ENCODE results near the gene SRGAP3.

Gene SRGAP3

GRCh38 chr3:9102240-9102981 is 147.0 kb downstream of the SRGAP3 start:
- in situ Hi-C loops (cut with MboI; ENCODE audit: low sequenced_read_pairs, unreplicated experiment) = no loop called here
- no peak for DNase-seq (ENCODE audit: low spot score)
- TF ChIP-seq, protein P1, sequence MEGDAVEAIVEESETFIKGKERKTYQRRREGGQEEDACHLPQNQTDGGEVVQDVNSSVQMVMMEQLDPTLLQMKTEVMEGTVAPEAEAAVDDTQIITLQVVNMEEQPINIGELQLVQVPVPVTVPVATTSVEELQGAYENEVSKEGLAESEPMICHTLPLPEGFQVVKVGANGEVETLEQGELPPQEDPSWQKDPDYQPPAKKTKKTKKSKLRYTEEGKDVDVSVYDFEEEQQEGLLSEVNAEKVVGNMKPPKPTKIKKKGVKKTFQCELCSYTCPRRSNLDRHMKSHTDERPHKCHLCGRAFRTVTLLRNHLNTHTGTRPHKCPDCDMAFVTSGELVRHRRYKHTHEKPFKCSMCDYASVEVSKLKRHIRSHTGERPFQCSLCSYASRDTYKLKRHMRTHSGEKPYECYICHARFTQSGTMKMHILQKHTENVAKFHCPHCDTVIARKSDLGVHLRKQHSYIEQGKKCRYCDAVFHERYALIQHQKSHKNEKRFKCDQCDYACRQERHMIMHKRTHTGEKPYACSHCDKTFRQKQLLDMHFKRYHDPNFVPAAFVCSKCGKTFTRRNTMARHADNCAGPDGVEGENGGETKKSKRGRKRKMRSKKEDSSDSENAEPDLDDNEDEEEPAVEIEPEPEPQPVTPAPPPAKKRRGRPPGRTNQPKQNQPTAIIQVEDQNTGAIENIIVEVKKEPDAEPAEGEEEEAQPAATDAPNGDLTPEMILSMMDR (IDR thresholded peaks at IDR 0.05; ENCODE audit: borderline replicate concordance, control extremely low read depth, extremely low read depth, insufficient read depth, missing control alignments) = no peak

DNA sequence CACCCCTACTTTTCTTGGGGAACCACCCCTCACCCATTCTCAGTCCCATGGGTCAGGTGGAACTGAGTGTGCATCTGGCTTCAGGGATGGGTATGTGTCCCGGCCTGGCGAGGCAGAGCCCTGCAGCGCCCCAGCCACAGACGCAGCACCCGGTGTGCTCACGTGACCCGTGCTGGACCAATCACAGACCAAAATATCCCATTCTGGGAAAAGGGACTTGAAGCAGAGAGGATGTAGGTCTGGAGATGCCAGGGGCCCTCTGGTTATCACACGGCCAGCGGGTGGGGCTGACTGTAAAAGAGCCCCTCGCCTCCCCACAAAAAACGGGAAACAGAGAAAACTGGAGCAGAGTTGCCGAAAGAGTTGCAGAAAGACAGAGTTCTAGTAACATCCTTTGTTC is 148.2 kb downstream of the SRGAP3 start:
- DNase-seq (ENCODE audit: low spot score) = no peak
- in situ Hi-C loops (cut with MboI; ENCODE audit: low sequenced_read_pairs, unreplicated experiment) = no loop called here
- TF ChIP-seq, protein P1 (IDR thresholded peaks at IDR 0.05; ENCODE audit: borderline replicate concordance, control extremely low read depth, extremely low read depth, insufficient read depth, missing control alignments) = no peak

DNA sequence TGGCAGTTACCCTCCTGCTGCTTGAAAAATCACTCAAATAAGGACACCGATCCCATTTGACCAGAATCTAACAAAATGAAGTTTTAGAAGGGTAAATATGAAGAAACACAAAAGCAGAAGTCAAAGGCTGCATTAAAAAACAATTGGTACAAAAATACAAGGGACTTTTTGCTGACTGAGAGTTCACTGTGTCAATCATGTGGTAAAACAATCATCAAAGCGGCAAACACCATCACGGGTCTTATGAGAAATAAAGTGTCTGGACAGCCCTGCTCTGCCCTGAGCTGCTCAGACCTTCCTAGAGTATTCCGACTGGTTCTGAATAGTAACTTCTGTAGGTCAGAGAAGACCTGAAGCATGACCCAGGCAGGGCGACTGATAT is 148.9 kb downstream of the SRGAP3 start:
- TF ChIP-seq, protein P1 (IDR thresholded peaks at IDR 0.05; ENCODE audit: borderline replicate concordance, control extremely low read depth, extremely low read depth, insufficient read depth, missing control alignments) = no peak
- in situ Hi-C loops (cut with MboI; ENCODE audit: low sequenced_read_pairs, unreplicated experiment) = no loop called here

DNA sequence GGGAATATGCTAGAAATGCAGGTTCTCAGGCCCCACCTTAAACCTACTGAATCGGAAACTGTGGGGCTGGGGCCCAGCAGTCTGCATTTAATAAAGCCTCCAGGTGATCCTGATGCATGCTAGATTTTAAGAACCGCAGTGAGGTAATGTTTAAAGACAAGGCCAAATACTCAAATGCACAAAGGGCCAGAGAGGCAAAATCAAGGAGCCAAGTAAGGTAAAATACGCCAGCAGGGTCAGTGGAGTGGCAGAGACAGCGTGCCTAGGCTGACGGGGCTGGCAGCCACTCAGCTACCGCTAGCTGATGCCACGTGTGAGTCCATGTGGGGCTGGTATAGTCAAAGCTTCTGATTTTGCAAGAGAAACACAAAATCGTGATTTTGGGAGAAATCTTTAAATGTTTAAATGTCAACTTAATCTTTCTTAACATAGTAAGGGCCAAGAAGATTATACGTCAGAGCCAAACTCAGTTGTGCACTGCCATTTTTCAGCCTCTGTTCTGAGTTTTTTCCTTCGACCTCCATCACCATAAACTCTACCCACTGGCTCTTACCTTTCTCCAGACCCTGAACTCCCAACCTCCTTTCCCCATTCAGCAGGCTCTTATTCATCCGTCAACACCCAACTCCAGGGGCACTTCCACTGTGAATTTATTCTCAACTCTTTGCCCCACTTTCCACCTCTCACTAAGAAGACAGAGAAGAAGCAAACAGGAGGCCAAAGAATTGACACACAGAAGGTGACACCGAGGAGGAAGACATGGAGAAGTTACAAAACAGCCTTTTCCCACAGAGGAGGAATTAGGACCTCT is 149.5 kb downstream of the SRGAP3 start:
- no peak for DNase-seq (ENCODE audit: low spot score)
- TF ChIP-seq, protein P1 (IDR thresholded peaks at IDR 0.05; ENCODE audit: borderline replicate concordance, control extremely low read depth, extremely low read depth, insufficient read depth, missing control alignments) = no peak
- in situ Hi-C loops (cut with MboI; ENCODE audit: low sequenced_read_pairs, unreplicated experiment) = no loop called here

More for the DNA sequence above, 148.9 kb downstream of the SRGAP3 start:
- peak; percentile 65 for DNase-seq (ENCODE audit: low spot score)

- in situ Hi-C loops (cut with MboI; ENCODE audit: low sequenced_read_pairs, unreplicated experiment) = no loop called here
- TF ChIP-seq, protein P1 (IDR thresholded peaks at IDR 0.05; ENCODE audit: borderline replicate concordance, control extremely low read depth, extremely low read depth, insufficient read depth, missing control alignments) = no peak
- DNase-seq (ENCODE audit: low spot score) = no peak
Measured at GRCh38 chr3:9098716-9099675, 150.4 kb downstream of the SRGAP3 start.

- in situ Hi-C loops (cut with MboI; ENCODE audit: low sequenced_read_pairs, unreplicated experiment) = no loop called here
- TF ChIP-seq, protein P1 (IDR thresholded peaks at IDR 0.05; ENCODE audit: borderline replicate concordance, control extremely low read depth, extremely low read depth, insufficient read depth, missing control alignments) = no peak
- DNase-seq (ENCODE audit: low spot score) = no peak
Measured at GRCh38 chr3:9097495-9097894, 152.0 kb downstream of the SRGAP3 start.

Data from GM13976 (cell line).